ENCODE results near the gene ACTL9.
"Not testable (repeated sequence)": the region's sequence is repeated elsewhere in the genome, so short reads cannot be mapped to it uniquely, and the experiment has no call there.

The ACTL9 gene, protein sequence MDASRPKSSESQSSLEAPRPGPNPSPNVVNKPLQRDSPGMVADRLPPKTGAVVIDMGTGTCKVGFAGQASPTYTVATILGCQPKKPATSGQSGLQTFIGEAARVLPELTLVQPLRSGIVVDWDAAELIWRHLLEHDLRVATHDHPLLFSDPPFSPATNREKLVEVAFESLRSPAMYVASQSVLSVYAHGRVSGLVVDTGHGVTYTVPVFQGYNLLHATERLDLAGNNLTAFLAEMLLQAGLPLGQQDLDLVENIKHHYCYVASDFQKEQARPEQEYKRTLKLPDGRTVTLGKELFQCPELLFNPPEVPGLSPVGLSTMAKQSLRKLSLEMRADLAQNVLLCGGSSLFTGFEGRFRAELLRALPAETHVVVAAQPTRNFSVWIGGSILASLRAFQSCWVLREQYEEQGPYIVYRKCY
- long read RNA-seq, donor 1, result 0 reads
- long read RNA-seq, donor 2, result 0 reads
- long read RNA-seq, donor 3, result 0 reads
- long read RNA-seq, donor 4, result 0 reads
- long read RNA-seq, donor 5, result 0 reads
- long read RNA-seq, donor 6, result 0 reads
- long read RNA-seq, donor 7, result 0 reads
- long read RNA-seq, donor 8, result 0 reads

DNA sequence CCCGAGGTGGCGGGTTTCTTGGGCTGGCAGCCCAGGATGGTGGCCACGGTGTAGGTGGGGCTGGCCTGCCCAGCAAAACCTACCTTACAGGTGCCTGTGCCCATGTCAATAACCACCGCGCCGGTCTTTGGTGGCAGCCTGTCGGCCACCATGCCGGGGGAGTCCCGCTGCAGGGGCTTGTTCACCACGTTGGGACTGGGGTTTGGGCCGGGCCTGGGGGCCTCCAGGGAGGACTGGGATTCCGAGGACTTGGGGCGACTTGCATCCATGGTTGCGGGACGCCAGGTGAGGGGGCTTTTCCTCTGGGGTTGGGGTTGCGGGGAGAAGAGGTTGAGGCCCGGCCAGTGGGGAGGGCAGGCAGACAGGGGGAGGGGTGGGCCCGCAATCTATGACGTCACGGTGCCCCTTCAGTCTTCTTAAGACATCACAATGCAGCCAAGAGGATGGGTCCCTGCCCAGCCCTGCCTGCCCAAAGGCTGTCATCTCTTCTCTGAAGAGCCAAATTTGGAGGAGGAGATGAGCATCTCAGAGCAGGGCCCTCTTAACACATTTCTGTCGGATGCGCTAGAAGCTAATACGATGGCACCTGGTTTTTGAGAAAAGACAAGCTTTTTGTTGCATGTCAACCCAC lies at the start of gene ACTL9:
Gene ACTL9, minus strand, starts transcription at position 363 of the 631 bp plus-strand sequence. Its CDS starts 94 bp downstream, at position 269.
- DNase-seq, result no peak

DNA sequence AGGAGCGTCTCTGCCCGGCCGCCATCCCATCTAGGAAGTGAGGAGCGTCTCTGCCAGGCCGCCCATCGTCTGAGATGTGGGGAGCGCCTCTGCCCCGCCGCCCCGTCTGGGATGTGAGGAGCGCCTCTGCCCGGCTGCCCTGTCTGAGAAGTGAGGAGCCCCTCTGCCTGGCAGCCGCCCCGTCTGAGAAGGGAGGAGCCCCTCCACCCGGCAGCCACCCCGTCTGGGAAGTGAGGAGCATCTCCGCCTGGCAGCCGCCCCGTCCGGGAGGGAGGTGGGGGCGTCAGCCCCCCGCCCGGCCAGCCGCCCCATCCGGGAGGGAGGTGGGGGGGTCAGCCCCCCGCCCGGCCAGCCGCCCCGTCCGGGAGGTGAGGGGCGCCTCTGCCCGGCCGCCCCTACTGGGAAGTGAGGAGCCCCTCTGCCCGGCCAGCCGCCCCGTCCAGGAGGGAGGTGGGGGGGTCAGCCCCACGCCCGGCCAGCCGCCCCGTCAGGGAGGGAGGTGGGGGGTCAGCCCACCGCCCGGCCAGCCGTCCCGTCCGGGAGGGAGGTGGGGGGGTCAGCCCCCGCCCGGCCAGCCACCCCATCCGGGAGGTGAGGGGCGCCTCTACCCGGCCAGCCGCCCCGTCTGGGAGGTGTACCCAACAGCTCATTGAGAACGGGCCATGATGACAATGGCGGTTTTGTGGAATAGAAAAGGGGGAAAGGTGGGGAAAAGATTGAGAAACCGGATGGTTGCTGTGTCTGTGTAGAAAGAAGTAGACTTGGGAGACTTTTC lies 40.9 kb upstream of the ACTL9 start:
- not testable (repeated sequence) for DNase-seq

DNA sequence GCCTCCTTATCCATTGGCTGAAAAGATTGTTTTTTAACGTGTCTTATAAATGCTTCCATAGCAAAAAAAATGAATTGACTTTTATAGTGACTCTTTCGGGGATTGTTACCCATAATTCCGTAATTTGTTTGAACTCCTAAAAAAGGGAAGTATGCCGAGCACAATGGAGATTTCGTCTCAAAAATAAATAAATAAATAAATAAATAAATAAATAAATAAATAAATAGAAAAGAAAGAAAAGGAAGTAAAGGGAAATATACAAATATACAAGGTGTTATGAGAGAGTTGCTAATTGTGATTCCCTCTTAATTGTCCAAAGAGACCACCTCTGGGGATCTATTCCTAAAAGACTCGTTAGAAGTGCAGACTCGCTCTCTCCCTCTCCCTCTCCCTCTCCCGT lies 39.8 kb upstream of the ACTL9 start:
- DNase-seq, result no peak

DNA sequence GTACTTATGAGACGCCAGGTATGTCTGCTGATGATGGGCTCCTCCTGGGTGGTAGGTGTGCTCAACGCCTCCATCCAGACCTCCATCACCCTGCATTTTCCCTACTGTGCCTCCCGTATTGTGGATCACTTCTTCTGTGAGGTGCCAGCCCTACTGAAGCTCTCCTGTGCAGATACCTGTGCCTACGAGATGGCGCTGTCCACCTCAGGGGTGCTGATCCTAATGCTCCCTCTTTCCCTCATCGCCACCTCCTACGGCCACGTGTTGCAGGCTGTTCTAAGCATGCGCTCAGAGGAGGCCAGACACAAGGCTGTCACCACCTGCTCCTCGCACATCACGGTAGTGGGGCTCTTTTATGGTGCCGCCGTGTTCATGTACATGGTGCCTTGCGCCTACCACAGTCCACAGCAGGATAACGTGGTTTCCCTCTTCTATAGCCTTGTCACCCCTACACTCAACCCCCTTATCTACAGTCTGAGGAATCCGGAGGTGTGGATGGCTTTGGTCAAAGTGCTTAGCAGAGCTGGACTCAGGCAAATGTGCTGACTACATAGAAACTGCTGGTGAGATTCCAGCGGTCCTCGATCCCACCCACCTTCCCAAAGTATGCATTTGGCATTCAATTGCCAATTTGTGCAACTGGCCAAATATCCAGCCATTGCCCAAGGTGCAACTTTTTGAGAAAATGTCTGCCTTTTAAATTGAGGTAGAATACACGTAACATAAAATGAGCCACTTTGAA lies 33.0 kb upstream of the ACTL9 start:
- no peak for DNase-seq

DNA sequence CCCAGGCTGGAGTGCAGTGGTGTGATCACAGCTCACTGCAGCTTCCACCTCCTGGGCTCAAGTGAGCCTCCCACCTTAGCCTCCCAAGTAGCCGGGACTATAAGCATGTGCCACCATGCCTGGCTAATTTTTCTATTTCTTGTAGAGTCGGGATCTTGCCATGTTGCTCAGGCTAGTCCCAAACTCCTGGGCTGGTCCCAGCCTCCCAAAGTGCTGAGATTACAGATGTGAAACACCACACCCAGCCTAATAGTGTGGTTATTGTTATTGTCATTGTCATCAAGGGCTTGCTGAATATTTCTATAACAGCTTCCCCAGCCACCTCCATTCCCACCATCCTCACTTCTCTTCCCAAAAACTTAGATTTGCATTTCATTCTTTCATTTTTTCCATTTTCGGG lies 25.7 kb upstream of the ACTL9 start:
- no peak for DNase-seq

DNA sequence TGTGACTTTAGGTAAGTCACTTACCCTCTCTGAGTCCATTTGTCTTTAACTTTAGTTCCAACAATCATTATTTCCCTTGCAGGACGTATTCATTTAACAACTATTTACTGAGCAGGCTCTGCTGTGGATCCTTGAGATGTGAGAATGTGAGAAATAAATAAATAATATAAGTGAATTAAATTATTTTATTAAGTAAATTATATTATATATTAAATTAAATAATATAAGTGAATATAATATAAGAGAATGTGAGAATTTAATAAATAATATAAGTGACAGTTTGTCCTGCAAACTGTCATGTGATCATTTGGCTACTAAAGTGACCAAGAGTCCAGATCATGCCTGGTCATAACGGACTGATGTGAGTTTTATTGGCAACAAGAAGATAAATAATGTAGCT lies 23.4 kb upstream of the ACTL9 start:
- no peak for DNase-seq

DNA sequence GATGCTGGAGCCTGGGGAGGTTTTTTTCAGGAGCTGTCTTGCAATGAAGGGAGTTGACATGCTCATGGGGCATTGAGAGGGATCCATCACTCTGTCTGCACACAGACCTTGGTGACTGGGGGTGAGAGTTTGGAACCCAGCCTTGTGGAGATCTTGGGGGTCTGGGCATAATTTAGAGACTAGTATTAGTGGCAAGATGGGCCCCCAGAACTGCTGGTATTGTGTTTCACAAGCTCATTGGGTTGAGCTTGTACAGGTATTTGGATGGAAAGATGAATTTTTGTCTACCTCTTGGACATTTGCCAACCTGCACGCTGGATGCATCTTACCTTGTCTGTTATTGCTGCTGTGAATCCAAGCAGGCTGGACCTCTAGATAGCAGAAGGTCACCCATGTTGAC lies 22.7 kb upstream of the ACTL9 start, which contains the start of gene OR2Z1:
Gene OR2Z1, plus strand, starts transcription at position 301 of the 400 bp plus-strand sequence. CDS start 9,395 bp downstream, outside the sequence.
- DNase-seq, result no peak

DNA sequence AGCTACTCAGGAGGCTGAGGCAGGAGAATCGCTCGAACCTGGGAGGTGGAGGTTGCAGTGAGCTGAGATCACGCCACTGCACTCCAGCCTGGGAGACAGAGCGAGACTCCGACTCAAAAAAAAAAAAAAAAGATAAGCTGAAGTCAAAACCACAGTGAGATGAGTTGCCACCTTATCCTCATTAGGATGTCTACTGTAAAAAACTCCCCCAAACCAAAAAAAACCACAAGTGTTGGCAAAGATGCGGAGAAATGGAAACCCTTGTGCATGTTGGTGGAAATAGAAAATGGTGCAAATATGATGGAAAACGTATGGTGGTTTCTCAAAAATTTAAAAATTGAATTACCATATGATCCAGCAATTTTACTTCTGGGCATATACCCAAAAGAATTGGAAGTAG lies 11.7 kb upstream of the ACTL9 start:
- not testable (repeated sequence) for DNase-seq

DNA sequence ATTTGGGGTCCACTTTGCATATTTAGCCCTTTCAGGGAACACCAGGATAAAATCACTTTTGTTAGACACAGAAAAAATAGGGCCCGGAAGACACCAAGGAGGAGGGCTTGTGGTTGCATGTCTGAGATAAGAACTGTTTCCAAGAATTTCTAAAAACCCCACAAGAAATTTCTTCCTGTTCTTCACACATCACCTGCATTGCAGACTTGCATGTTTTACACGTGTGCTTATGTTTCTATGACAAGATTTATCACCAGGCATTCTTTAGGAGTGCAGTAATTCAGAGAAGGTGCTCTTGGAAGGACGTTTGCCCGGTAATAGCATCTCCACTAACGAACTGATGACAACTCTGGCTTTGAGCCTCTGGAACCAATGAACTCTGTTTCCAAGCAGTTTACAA lies 7.1 kb upstream of the ACTL9 start:
- no peak for DNase-seq

DNA sequence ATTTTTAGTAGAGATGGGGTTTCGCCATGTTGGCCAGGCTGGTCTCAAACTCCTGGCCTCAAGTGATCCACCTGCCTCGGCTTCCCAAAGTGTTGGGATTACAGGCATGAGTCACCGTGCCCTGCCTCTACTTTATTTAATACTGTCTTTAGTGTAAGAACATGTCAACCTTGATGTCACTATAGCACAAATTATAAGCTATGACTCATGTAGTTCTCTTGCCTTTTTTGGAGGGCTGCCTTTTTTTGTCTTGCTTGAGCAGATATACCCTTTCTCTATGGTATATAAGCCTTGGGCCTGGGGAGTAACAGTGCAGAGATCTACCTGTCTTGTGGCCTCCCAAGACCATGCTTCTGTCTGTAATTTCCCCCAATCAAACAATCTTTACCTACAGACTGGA lies 6.7 kb upstream of the ACTL9 start:
- DNase-seq, result not testable (repeated sequence)

DNA sequence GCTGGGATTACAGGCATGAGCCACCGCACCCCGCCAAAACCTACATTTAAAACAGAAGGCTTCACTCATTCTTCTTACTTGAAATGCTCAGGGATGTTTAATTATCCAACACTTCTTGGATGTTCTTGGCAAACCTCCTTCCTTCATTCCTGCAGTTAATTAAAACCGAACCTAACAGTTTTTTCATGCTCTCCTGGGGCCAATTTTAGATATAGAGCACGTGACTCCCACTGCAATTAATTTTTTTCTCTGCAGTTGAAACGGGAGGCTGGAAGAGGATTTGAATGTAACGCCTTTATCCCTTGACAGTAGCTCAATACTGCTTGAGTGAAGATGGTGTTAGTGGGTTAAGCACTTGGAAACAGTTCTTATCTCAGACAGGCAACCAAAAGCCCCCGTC lies 4.6 kb upstream of the ACTL9 start:
- no peak for DNase-seq

DNA sequence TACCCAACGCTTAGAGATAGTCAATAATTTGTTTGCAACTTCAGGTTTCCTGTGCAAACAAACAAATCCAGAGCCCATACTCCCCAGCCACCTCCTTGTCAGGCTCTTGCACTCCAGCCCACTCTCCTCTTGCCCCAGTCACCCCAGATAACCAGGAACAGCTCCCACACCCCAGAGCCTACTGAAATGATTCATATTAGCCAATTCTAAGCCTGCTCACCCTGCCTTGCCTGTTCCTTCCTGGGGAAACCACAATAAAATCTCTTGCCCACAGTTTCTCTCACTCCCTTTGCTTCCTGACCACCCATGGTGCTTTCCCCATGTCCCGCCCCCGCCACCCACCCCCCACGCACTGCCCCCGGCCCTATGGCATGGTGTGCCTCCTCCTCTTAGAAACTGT lies 3.8 kb upstream of the ACTL9 start:
- no peak for DNase-seq

DNA sequence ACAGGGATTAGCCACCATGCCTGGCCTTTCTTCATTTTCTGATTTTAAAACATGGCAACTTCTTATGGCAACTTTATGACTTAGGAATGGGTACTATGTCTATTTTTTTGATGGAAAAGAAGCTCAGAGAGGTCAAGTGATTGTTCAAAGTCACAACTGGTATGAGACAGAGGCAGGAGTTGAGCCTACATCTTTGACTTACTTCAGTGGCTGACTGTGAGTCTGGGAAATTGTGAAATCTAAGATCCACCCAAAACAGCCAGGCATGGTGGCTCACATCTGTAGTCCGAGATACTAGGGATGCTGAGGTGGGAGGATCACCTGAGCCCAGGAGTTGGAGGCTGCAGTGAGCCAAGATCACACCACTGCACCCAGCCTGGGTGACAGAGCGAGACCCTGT lies 2.4 kb upstream of the ACTL9 start:
- DNase-seq, result no peak

DNA sequence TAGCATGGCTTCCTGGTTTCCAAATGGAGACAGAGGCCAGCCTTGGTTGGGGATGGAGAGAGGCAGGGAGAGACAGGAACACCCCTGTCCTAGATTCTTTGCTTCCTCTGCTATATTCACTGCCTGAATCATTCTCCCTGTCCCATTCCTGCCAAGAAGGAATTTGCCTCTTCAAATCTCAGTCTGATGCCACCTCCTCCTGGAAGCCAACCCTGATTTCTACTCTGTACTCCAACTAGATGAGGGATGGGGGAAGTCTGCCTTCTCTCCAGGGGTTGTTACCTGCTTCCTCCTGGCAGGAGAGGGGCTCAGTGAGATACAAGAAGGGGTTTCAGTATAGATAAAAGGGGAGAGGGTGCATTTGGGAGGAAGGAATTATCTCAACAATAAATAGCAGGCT lies 1.3 kb upstream of the ACTL9 start:
- no peak for DNase-seq

DNA sequence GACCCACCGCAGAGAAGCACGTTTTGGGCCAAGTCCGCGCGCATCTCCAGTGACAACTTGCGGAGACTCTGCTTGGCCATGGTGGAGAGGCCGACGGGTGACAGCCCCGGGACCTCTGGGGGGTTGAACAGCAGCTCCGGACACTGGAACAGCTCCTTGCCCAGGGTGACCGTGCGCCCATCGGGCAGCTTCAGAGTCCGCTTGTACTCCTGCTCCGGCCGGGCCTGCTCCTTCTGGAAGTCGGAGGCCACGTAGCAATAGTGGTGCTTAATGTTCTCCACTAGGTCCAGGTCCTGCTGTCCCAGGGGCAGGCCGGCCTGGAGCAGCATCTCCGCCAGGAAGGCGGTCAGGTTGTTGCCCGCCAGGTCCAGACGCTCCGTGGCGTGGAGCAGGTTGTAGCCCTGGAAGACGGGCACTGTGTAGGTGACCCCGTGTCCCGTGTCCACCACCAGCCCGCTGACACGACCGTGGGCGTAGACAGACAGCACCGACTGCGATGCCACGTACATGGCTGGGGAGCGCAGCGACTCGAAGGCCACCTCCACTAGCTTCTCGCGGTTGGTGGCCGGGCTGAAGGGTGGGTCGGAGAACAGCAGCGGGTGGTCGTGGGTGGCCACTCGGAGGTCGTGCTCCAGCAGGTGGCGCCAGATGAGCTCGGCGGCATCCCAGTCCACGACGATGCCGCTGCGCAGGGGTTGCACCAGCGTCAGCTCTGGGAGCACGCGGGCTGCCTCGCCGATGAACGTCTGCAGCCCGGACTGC lies 743 bp downstream of the ACTL9 start:
- no peak for DNase-seq

DNA sequence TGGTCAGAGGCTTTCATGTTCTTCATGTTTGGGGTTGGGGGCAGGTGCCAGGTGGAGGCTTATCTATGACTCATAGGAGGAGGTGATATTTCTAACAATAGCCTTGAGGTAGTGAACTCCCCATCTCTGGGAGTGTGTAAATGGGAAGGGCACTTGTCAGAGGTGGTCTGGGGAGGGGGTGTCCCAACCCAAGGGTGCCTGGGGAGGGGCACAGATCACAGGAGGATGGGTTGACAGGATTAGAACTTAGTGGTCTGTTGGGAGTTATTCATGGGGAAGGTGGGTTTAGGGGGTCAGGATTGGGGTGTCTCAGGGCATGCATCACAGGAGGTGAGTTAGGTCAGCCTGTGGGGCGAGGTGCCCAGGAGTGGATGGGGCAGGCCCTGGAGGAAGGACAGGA lies 1.6 kb downstream of the ACTL9 start:
- DNase-seq, result no peak

DNA sequence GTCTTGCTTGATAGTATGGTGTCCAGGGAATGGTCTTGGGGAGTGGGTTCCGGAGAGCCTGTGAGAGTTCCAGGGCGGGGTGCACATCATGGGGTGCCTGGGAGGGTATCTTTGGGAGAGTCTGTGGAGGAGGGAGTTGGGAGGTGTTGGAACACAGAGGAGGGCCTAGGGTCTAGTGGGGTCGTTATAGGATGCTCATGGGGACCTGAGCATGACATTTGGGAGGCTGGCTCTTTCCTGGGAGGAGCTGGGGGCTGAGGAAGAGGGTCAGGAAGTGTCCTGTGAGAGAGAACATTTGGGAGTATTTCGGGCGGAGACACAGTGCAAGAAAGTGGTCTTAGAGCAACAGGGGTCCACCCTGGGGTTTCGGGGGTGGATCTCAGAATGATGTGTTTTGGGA lies 2.7 kb downstream of the ACTL9 start:
- no peak for DNase-seq

DNA sequence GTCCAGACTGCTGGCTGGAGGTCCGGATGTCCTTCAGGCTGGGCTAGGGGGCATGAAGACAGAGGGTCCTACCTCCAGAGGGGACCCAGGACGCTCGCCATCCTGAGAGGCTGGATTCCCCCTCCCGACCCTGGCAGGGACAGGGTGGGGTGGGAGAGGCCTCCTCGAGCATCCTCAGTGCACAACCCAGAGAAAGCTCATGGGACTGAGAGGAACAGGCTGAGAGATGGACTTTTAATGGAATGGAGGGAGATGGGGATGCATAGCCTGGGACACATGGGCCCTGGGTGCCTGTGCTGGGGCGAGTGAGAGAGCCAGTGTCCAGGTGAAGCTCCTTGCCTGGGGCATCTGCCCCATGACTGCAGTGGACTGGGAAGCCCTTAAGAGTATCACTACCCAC lies 3.1 kb downstream of the ACTL9 start:
- no peak for DNase-seq

DNA sequence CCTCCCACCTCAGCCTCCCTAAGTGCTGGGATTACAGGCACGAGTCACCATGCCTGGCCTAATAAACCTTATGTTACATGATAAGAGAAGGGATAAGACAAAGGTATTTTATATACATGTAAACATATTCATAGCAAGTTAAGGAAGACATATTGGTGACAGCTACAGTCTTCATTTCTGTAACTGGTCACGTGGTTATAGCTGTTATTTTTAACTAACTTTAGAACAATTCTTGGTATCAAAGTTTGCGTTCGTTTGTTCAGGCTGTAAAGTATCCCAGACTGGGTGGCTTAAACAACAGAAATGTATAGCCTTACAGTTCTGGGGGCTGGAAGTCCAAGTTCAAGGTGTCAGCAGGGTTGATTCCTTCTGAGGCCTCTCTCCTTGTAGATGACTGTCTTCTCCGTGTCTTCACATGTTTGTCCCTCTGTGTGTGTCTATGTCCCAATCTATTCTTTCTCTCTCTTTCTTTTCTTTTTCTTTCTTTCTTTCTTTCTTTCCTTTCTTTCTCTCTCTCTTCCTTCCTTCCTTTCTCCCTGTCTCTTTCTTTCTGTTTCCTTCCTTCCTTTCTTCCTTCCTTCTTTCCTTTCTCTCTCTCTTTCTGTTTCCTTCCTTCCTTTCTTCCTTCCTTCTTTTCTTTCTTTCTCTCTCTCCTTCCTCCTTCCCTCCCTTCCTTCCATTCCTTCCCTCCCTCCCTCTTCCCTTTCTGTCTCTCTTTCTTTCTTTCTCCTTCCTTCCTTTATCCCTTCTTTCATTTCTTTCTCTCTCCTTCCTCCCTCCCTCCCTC lies 7.6 kb downstream of the ACTL9 start:
- DNase-seq, result no peak

DNA sequence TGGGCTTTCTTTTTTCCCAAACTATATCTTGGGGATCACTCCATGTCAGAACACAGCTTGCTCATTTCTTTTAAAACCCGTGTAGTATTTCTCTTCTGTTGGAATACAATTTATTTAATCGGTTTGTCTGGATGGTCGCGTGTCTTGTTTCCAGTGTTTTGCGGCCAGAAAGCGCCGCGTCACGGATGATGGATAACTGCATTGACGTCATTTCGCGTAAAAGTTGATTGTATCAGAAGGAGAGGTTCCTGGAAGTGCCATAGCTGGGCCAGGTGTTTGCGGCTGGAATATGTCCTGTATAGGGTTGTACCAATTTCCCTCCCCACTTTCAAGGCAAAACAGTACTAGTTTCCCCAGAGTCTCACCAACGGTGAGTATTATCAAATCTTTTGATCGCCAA lies 9.7 kb downstream of the ACTL9 start:
- no peak for DNase-seq

DNA sequence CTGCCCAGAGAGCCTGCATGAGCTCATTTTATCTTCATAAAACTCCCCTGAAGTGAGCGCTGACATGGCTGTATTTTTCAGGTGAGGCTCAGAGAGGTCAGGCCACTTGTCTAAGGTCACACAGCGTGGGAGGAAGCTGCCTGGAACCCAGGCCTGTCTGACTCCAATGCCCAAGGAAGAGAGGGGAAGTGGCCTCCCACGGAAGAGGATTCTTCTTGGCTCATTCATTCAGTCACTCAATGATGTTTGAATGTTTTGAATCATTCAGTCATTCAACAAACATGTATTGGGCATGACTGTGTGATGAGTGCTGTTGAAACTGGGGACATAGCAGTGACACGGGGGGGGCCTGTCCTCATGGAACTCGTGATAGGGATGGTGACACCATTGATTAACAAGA lies 12.0 kb downstream of the ACTL9 start:
- no peak for DNase-seq
